Uterus (tissue), 2 donors: ENCODE measurements around the gene SAGE1.

Experiments used
- CTCF ChIP-seq, 4 experiments: fragments of 200-600 bp in 2 of 4; fragments of 450-650 bp in 2 of 4; sonication (generic) in 2 of 4; IDR thresholded peaks; one replicate each; pipeline ENCODE4 v1.5.1; 2016 to 2019; ENCODE audit warnings: antibody characterized with exemption in 4 of 4, mild to moderate bottlenecking in 2 of 4, moderate library complexity in 1 of 4
- POLR2A ChIP-seq, 2 donors: fragments of 450-650 bp; IDR thresholded peaks; one replicate each; pipeline ENCODE4 v1.6.1; 2016; ENCODE audit warnings: antibody characterized with exemption in 2 of 2, mild to moderate bottlenecking in 1 of 2, moderate library complexity in 1 of 2

- TF ChIP-seq CTCF (IDR thresholded peaks at IDR 0.05) (no peak), POLR2A (IDR thresholded peaks at IDR 0.05) (no peak)
These were observed 51.0 kb downstream of the SAGE1 start for GRCh38 chrX:135944486-135944885.
